Stimulated activated CD4-positive, alpha-beta T cell treated with anti-CD3 and anti-CD28 coated beads, Interleukin-4, amount 100 ng/mL, for 24 hours (primary cell): ENCODE measurements around the gene ALG6.
"Not testable (repeated sequence)": the region's sequence is repeated elsewhere in the genome, so short reads cannot be mapped to it uniquely, and the experiment has no call there.

ENCODE experiments used
- DNase-seq: peaks from one replicate; pipeline ENCODE4 v3.0.0-alpha.2; 2020

ALG6 gene

DNA sequence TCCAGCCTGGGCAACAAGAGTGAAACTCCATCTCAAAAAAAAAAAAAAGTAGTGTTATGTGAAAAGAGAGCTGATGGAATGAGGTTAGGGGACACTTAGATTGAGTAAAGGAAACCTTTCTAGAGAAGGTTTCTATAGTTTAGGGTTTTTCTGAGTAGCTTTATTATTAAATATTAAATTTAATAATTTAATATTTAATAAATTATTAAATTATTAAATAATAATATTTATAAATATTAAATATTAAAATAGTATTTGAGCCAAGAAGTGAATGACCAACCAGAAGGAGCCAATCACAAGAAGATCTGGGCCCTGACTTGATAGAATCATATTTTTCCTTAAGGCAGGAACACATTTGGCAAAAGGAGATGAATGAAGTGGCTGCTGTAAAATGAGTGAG, 50.7 kb downstream of the ALG6 start:
- DNase-seq: no peak

GRCh38 chr1:63420746-63421145, 53.3 kb downstream of the ALG6 start:
- DNase-seq: not testable (repeated sequence)

DNA sequence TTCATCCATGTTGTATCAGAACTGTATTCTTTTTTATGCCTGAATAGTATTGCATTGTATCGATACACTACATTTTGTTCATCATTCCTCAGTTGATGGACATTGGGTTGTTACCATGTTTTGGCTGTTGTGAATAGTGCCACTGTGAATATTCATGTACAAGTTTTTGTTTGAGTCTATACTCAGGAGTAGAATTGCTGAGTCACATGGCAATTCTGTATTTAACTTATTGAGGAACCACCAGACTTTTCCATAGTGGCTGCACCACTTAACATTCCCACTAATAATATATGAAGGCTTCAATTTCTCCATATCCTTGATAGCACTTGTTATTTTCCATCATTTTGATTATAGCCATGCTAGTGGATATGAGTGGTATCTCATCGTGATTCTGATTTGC, 56.2 kb downstream of the ALG6 start:
- DNase-seq: no peak

DNA sequence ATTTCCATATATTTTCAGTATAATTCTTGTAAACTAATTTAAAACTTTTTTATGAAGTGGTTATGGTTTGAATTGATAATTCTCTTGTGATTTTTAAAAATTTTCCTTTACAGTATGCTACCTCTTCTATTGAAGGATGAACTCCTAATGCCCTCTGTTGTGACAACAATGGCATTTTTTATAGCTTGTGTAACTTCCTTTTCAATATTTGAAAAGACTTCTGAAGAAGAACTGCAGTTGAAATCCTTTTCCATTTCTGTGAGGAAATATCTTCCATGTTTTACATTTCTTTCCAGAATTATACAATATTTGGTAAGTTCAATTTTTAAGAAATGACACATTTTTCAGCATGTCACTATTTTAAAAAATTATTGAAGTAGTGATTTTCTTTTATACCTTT, 61.4 kb downstream of the ALG6 start:
- DNase-seq: no peak

- no peak for DNase-seq
Observed at GRCh38 chr1:63429281-63429680, 61.9 kb downstream of the ALG6 start.

DNA sequence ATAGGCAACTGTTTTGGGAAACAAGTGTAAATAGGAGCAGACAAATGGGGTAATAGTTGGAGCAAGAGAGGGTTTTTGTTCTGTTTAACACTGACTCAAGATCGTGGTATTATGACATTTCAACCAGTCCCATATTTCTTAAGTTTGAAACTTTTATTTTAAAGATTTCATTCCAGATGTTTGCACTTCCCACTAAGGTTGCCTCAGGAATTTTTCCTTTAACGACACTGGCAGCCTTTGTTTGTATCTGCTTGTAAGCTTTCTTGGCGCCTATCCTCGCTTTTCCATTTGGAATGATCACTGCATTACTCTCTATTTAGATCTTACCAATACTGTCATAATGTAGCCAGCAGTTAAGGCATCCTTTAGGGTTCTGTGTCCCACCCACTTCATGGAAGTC, 67.7 kb downstream of the ALG6 start:
- DNase-seq: no peak

DNA sequence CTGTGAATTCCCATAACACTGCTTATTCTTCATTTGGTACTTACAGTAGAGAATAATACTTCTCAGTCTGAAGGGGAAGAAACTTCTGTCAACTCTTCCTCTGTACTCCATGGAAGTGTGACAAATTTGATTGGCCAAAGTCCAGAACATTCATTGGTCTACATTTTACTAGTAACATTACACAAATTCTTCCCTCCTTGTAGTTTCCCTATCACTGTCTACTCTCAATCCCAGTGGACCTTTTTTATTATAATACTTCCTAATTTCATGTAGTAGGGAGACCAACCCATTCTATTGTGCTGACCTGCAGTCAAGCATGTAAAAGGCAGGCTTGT, 74.7 kb downstream of the ALG6 start:
- no peak for DNase-seq

GRCh38 chr1:63448731-63449246, 81.4 kb downstream of the ALG6 start:
- DNase-seq: no peak

DNA sequence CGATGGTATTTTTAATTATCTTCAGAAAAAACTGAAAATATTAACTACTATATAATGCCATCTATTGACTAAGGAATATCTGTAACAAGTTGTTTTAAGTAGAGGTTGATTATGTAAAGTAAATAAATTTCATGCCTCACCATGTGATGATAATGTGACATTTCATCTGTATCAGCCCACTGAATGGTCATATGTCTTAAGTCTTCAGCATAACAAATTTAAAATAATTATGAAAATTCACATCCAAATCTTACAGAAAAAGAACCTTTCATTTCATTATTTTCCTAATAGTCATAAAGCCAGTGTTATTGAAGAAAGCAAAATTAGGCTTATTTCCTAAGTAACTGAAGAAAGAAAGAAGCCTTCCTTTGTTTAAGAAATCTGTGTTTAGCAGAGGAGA, 83.0 kb downstream of the ALG6 start:
- DNase-seq: no peak

DNA sequence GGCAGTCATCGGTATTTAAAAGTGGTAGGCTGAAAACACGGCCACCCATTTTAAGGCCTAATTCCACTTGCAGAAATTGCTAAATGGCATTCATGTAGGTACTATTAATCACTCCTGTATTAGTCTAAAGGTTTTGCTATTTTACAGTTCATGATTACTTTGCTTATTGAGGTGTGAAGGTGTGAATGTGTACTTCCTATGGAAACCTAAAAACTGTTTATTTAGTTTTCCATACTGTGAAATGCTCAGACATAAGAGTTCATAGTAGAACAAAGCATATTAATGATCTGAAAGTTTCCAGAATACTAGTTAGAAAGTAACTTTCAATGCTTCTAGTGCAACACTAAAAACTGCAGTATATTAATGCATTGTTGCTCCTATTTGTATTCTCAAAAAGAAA, 85.8 kb downstream of the ALG6 start:
- no peak for DNase-seq

DNA sequence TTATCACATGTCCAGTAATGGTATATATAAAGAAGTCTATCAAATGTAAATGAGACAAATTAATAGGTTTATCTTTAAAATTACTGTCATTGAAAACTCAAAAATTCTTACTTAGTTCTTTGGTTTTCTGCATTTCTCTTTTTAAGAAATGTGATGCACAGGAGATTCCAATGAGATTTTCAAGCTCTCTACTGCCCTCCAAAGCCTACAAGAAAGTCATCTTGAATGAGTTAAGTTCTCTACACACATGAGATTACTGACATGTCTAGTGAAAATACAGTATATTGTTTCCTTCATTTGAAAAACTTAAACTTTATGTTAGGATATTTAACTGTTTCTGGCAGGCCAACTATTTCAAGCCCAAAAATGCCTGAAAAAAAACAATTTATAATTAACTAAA, 86.8 kb downstream of the ALG6 start:
- DNase-seq: no peak

DNA sequence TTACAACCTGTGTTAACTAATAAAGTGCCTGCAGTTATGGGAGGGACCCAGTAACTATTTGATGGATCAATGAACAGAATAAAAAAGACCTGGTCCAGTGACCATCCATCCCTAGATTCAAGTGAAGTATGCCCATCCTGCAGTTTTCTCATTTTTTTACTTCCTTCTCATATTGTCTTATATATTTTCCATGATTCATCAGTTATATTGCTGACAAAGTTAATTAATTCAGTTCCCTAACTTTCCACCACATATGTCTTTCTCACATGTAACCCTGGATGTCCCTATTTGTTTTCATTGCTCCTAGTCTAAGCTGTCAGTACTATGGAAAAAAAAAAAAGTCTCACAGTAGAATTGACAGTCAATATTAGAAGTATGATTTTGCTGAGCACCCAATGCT, 91.3 kb downstream of the ALG6 start:
- no peak for DNase-seq

GRCh38 chr1:63461661-63462230, 94.3 kb downstream of the ALG6 start:
- no peak for DNase-seq

- DNase-seq: no peak
Observed at GRCh38 chr1:63463248-63463647, 95.8 kb downstream of the ALG6 start.

- DNase-seq: no peak
Observed at GRCh38 chr1:63466181-63466580, 98.8 kb downstream of the ALG6 start.

DNA sequence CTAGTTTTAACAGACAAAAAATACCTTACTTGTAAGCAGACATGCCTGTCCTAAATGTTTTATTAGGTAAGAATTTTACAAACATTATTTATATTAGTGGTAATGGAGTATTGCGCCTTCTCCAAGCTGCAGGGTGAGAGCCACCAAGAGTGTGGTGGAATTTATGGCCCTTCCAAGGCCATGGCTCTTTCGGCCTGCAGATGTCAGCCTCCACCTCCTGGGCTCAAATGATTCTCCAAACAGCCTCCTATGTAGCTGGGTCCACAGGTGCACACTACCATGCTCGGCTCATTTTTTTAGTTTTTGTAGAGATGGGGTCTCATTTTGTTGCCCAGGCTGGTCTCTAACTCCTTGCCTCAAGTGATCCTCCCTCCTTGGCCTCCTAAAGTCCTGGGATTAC, 99.3 kb downstream of the ALG6 start:
- DNase-seq: no peak

DNA sequence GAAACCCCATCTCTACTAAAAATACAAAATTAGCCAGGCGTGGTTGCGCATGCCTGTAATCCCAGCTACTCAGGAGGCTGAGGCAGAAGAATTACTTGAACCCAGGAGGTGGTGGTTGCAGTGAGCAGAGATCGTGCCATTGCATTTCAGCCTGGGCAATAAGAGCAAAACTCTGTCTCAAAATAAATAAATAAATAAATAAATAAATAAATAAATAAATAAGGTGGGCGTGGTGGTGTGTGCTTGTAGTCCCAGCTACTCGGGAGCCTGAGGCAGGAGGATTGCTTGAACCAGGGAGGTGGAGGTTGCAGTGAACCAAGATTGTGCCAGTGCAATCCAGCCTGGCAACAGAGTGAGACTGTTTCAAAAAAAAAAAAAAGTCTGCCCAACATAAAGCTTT, 101.3 kb downstream of the ALG6 start:
- not testable (repeated sequence) for DNase-seq

GRCh38 chr1:63475761-63476160, 108.3 kb downstream of the ALG6 start:
- DNase-seq: no peak

DNA sequence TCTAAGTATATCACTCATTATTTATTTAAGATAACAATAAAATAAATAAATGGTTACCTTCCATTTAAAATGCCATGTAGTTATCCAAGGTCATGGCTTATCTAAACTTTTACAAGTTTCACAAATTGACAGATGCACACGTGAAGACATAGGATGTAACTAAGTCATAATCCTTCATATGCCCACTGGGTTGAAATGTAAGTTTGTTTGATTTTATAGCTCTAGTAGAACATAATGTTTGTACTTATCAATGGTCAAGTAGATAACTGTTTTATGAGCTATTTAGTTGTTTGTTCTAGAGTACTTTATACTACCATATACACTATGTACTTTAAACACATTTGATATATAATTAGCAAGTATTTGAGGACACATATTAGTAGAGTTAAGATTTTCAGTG, 112.6 kb downstream of the ALG6 start:
- no peak for DNase-seq

- DNase-seq: no peak
Observed at GRCh38 chr1:63486629-63487028, 119.2 kb downstream of the ALG6 start.

DNA sequence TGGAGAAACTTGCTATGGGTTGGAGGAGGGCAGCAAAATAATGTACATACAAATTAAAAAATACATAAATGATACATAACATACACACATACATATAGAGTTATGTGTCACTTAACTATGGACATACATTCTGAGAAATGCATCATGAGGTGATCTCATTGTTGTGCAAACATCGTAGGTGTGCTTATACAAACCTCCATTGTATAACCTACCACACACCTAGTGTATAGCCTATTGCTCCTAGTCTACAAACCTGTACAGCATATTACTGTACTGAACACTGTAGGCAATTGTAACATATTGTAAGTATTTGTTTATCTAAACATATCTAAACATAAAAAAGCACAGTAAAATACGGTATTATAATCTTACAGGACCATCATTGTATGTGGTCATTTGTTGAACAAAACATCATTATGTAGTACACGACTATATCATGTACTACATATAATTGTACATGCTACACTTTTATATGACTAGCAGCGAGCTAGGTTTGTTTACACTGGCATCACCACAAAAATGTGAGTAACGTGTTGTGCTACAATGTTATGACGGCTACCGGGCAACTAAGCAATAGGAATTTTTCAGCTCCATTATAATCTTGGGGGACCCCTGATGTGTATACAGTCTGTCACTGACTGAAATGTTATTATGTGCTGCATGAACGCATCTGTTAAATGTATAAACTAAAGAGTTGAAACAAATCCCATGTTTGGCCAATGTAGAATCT, 120.1 kb downstream of the ALG6 start:
- DNase-seq: no peak
